ENCODE measurements around the gene GRIK2. TPM values are rescaled to one million over a fixed set of nuclear protein-coding genes. Genes with fewer than 3 reads are reported as not detected.

GRIK2 gene
- total RNA-seq, 1 experiment from 2014 or later: 0.61 TPM

DNA sequence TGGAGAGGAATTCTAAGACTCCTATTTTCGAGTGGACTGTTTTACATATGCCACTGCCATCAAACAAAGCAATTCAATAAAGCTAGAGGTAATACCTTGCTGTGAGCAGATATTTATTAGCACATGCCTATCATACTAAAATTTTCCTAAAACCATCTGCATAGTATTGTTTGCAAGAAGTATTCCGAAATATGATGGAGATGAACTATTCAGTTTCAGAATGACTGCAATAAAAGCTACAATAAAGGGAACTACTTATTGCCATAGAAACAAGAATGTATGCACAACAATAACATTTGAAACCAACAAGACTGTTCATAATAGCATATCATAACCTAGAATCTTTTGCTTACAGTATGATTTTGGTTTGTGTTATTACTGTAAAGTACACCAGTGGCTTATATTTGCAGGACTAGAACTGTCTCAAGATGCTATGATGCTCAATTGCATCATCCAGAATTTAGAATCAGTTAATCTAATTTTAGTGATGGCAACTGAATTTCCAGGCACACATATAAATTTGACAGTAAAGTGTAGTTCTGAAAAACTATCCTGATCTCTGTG, 144.3 kb downstream of the GRIK2 start:
- Histone ChIP-seq H3K36me3 (ENCODE audit: low read depth) (no peaks in the 10 kb centered on the region), H3K4me1 (replicated peaks; ENCODE audit: insufficient read depth) (no peaks in the 10 kb centered on the region), H3K27ac (no peak overlapping the region), H4K20me1 (ENCODE audit: insufficient read depth) (no peaks in the 10 kb centered on the region), H3K4me2 (no peak overlapping the region), H3K9me3 (ENCODE audit: insufficient read depth, low read depth) (no peaks in the 10 kb centered on the region), H3K4me3 (no peak overlapping the region), H3K9me2 (ENCODE audit: insufficient read depth) (no peaks in the 10 kb centered on the region), H3K27me3 (ENCODE audit: insufficient read depth, low read depth) (no peaks in the 10 kb centered on the region), H2AFZ (no peak overlapping the region), H3K79me2 (ENCODE audit: low read depth) (no peaks in the 10 kb centered on the region), H3F3A (ENCODE audit: insufficient read depth, low read depth) (no peaks in the 10 kb centered on the region; the same call in 1 of the 2 replicates)
- TF ChIP-seq, protein P1, sequence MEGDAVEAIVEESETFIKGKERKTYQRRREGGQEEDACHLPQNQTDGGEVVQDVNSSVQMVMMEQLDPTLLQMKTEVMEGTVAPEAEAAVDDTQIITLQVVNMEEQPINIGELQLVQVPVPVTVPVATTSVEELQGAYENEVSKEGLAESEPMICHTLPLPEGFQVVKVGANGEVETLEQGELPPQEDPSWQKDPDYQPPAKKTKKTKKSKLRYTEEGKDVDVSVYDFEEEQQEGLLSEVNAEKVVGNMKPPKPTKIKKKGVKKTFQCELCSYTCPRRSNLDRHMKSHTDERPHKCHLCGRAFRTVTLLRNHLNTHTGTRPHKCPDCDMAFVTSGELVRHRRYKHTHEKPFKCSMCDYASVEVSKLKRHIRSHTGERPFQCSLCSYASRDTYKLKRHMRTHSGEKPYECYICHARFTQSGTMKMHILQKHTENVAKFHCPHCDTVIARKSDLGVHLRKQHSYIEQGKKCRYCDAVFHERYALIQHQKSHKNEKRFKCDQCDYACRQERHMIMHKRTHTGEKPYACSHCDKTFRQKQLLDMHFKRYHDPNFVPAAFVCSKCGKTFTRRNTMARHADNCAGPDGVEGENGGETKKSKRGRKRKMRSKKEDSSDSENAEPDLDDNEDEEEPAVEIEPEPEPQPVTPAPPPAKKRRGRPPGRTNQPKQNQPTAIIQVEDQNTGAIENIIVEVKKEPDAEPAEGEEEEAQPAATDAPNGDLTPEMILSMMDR (conservative IDR thresholded peaks at IDR 0.05): no peak
- TF ChIP-seq EZH2 (IDR thresholded peaks at IDR 0.05; ENCODE audit: low read depth): no peak
- BruUV-seq (replicated peaks): no TSS peak
- DNase-seq: no peak
- POLR2A ChIA-PET (ENCODE audit: unreplicated experiment): no interaction called here
- CTCF ChIA-PET: no interaction called here
- intact Hi-C loops (cut with micrococcal nuclease; ENCODE audit: unreplicated experiment): no loop called here

DNA sequence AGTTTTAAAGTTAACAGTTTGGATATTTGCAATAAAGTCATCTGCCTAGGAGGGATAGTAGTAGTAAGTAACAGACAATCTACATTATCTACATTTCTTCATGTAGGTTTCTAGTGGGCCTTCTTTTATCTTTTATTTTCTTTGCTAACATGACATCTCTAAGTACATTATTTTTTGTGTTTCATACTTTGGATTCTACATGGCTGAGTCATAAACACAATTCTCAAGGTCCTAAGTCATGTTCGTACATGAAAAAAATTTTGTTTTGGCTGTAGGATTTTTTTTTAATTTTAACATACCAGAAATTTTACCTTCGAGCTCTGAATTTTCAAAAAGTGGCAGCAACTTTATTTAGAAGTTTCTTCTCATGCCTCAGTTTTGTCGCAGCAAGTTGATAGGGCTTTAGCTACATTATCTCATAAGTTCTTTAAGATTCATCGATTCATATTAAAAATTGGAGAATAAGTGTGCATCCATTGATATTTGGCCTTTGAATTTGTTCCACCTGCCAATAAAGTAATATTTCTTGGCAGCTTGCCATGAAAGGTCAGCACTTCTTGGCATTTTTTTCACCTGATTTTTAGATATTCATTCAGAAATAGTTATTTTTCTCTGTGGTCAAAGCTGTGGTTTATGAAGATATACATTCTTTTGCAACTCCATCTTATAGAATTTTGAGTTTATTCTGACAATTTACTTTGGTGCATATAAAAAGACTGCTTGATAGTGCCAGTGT, 146.2 kb downstream of the GRIK2 start:
- Histone ChIP-seq H3K36me3 (ENCODE audit: low read depth) (no peaks in the 10 kb centered on the region), H2AFZ (no peak overlapping the region), H3K4me2 (no peak overlapping the region), H3K9me2 (ENCODE audit: insufficient read depth) (no peaks in the 10 kb centered on the region), H3K27me3 (ENCODE audit: insufficient read depth, low read depth) (no peaks in the 10 kb centered on the region), H3K27ac (no peak overlapping the region), H3F3A (ENCODE audit: insufficient read depth, low read depth) (no peaks in the 10 kb centered on the region; the same call in 1 of the 2 replicates), H3K4me3 (no peak overlapping the region), H3K9me3 (ENCODE audit: insufficient read depth, low read depth) (no peaks in the 10 kb centered on the region), H4K20me1 (ENCODE audit: insufficient read depth) (no peaks in the 10 kb centered on the region), H3K4me1 (replicated peaks; ENCODE audit: insufficient read depth) (no peaks in the 10 kb centered on the region), H3K79me2 (ENCODE audit: low read depth) (no peaks in the 10 kb centered on the region)
- no TSS peak for BruUV-seq (replicated peaks)
- ChIA-PET CTCF (no interaction called here), POLR2A (ENCODE audit: unreplicated experiment) (no interaction called here)
- no peak for DNase-seq
- TF ChIP-seq, protein P1 (conservative IDR thresholded peaks at IDR 0.05): no peak
- no peak for TF ChIP-seq EZH2 (IDR thresholded peaks at IDR 0.05; ENCODE audit: low read depth)
- intact Hi-C loops (cut with micrococcal nuclease; ENCODE audit: unreplicated experiment): no loop called here

DNA sequence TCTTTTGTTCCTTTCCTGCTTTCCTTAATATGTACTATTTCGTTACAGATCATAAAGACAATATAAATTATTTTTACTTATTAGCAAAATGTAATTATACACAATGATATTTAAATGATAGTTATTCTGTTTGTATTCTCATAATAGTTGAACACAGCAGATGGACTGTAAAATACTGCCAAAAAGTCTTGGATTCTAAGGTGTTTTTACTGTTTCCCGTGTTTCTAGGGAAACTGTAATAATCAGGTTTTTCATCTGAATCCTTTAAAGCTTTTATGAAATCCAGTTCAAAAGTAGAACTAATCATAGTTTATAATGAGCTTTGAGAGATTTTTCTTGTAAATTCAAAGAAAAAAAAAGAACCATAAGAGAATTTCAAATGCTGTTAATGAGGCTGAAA, 148.4 kb downstream of the GRIK2 start:
- TF ChIP-seq, protein P1 (conservative IDR thresholded peaks at IDR 0.05): no peak
- no peak for TF ChIP-seq EZH2 (IDR thresholded peaks at IDR 0.05; ENCODE audit: low read depth)
- Histone ChIP-seq H3K9me3 (ENCODE audit: insufficient read depth, low read depth) (no peaks in the 10 kb centered on the region), H4K20me1 (ENCODE audit: insufficient read depth) (no peaks in the 10 kb centered on the region), H3K27ac (no peak overlapping the region), H3K27me3 (ENCODE audit: insufficient read depth, low read depth) (no peaks in the 10 kb centered on the region), H2AFZ (no peak overlapping the region), H3K36me3 (ENCODE audit: low read depth) (no peaks in the 10 kb centered on the region), H3K9me2 (ENCODE audit: insufficient read depth) (no peaks in the 10 kb centered on the region), H3K4me3 (no peak overlapping the region), H3K4me1 (replicated peaks; ENCODE audit: insufficient read depth) (no peaks in the 10 kb centered on the region), H3F3A (ENCODE audit: insufficient read depth, low read depth) (no peaks in the 10 kb centered on the region; the same call in 1 of the 2 replicates), H3K79me2 (ENCODE audit: low read depth) (no peaks in the 10 kb centered on the region), H3K4me2 (no peak overlapping the region)
- no TSS peak for BruUV-seq (replicated peaks)
- CTCF ChIA-PET: no interaction called here
- intact Hi-C loops (cut with micrococcal nuclease; ENCODE audit: unreplicated experiment): no loop called here
- POLR2A ChIA-PET (ENCODE audit: unreplicated experiment): no interaction called here
- no peak for DNase-seq

Measured in PC-9 (cell line).